GM21360 (cell line): ENCODE measurements around the gene LIMK1.

ENCODE experiments used
- ATAC-seq: cut with Tn5 transposase; IDR thresholded peaks from one replicate; pipeline ENCODE4 v1.9.1; 2021; ENCODE audit warnings: mild to moderate bottlenecking, moderate library complexity; ENCODE audit not compliant: unreplicated experiment

The LIMK1 gene

DNA sequence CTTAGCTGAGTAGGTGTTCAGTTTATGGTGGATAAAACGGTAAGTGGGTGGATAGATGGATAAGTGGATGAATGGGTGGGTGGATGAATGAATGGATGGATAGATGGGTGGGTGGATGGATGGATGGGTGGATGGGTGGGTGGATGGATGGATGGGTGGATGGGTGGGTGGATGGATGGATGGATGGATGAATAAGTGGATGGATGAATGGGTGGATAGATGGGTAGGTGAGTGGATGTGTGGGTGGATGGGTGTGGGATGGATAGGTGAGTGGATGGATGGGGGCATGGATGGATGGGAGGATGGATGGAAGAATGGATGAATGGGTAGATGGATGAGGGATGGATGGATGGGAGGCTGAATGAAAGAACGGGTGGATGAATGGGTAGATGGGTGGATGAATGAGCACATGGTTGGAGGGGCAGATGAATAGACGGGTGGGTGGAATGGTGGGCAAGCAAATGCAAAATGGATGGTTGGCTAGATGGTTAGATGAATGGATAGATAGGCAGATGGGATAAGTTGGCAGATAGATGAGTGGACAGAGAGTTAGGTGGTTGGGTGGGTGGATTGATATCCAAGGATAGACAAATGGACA is 29.9 kb upstream of the LIMK1 start:
- no peak for ATAC-seq

DNA sequence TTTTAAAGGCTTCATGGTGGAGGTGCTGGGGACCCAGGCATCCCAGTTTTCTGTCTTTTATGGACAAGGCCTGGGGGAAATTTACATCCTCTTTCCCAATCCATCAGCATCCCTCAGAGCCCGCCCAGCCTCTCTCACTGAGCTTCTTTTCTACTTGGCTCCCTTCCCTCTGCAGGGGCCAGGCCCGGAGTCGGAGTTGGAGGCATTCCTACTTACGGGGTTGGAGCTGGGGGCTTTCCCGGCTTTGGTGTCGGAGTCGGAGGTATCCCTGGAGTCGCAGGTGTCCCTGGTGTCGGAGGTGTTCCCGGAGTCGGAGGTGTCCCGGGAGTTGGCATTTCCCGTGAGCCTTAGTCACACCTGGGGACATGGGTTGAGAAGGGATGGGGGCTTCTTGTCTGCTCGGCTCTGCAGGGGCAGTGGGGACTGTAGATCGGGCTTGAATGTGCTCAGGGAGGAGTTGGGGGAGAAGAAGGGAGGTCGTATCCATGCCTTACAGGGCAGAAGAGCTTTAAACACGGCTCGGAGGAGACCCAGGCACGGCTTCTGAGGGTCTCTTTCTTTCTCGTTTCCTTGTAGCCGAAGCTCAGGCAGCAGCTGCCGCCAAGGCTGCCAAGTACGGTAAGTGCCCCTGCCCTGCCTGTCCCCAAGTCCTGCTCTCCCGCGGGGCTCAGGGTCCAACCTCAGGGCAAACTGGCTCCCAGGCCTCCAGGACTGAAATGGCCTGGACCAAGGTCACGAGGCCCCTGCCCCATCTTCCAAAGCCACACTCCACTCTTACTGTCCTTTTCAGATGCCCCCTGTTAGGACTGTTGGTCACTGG is 27.3 kb upstream of the LIMK1 start:
- ATAC-seq: no peak

DNA sequence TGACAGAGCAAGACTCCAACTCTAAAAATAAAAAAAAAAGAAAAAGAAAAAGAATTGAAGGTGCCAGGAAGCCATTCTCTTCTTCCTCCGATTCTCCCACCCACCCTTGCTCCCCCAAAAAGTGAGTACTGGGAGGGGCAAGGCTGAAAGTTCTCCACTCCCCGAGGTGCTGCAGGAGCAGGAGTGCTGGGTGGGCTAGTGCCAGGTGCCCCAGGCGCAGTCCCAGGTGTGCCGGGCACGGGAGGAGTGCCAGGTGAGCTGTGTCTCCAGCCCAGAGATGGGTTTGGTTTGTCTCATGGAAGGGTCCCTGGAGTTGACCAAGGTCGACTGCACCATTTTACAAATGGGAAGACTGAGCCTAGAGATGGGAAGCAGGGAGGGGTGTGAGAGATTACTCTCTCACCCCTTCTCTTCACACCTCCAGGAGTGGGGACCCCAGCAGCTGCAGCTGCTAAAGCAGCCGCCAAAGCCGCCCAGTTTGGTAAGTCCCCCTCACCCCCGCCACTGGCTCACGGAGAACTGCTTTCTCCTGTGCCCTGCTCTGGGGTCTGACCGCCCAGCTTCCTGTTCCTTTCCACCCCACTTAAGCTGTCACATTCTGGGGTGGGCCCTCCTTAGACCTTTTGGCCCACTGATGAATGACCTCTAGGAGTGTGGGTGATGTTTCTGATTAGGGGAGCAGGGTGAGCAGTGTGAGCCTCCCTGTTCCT is 26.2 kb upstream of the LIMK1 start:
- no peak for ATAC-seq

DNA sequence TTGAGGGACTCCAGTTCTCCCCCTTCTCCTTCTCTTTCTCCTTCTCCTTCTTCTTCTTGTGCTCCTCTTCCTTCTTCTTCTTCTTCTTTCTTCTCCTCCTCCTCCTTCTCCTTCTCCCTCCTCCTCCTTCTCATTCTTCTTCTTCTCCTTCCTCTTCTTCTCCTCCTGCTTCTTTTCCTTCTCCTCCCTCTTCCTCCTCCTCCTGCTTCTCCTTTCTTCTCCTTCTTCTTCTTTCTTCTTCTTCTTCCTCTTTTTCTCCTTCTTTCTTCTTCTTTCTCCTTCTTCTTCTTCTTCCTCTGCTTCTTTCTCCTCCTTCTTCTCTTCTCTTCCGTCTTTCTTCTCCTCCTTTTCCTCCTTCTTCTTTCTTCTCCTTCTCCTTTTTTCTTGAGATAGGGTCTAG is 25.6 kb upstream of the LIMK1 start:
- ATAC-seq: no peak

DNA sequence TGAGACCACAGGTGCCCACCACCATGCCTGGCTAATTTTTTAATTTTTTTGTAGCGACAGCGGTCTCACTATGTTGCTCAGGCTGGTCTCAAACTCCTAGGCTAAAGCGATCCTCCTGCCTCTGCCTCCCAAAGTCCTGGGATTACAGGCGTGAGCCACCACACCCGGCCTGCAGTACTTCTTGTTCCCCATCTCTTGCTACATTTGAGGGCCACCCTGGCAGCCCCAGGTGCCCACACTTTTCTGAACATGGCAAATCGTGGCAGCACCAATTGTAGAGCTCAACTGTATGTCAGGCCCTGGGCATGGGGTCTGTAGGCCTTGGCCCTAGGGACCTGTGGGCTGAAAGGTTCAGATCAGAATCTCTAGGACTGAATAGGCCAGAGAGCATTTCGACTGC is 25.1 kb upstream of the LIMK1 start:
- no peak for ATAC-seq

DNA sequence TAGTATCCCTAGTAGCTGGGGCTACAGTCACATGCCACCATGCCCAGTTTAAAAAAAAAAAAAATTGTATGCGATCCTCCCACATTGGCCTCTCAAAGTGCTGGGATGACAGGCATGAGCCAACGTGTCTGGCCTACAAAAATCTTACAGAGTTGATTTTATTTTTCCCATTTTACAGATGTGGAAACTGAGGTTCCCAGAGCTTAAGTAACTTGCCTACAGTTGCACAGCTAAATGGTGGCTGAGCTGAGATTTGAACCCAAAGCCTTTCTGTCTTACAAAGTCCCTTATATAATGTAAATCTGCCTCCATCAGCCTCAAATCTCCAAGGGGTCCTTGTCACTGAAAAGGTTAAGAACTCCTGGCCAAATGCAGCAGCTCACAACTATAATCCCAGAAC is 24.6 kb upstream of the LIMK1 start:
- no peak for ATAC-seq

DNA sequence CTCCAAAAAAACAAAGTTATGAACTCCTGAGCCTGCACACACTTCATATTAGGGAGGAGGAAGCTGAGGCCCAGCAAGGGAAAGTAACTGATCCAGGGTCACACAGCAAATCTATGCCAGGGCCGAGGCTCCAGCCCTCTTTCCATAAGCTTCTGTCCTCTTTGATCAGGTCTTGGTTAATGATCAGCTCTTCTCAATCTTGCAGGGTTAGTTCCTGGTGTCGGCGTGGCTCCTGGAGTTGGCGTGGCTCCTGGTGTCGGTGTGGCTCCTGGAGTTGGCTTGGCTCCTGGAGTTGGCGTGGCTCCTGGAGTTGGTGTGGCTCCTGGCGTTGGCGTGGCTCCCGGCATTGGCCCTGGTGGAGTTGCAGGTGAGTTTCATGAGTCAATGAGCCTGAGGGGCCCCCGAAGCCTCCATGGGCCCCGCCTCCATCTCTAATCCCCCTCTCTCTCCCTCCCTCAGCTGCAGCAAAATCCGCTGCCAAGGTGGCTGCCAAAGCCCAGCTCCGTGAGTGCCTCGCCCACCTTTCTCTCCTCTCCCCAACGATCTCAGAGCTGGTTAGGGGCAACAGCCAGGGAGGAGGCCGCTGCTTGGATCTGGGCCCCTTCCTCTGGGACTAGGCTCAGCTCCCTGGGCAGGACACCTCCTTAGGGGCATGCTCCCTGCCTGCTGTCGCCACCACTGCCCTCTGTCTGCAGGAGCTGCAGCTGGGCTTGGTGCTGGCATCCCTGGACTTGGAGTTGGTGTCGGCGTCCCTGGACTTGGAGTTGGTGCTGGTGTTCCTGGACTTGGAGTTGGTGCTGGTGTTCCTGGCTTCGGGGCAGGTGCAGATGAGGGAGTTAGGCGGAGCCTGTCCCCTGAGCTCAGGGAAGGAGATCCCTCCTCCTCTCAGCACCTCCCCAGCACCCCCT is 23.7 kb upstream of the LIMK1 start:
- no peak for ATAC-seq

DNA sequence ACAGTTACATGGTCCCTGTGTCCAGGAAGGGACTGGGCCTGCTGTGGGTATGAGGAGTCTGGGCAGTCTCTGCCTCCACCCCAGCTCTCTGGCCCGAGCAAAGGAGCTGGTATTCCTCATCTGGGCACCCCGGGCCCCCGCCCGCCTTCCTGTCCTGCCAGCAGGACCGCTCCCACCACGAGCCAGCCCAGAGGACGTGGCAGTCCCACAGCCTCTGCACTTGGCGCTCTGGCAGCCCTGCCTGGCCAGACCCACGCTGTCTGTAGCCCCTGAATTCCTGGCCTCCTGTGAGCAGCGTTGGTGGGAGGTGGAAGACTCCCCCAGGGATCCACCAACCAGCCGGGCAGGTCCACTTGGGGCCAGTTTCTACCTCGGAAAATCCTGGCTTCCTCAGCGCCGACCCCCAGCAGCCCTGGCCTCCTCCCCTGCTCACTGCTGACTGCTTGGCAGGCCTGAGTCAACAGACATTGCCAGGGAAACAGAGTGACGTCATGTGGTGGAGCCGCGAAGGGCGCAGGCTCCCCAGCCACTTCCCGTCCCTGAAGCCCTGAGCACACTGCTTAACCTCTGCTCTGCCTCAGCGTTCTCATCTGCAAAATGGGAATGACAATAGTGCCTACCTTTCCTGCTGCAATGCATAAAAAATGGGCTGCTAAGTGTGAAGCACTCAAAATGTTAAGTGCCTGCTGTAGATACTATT is 21.6 kb upstream of the LIMK1 start:
- no peak for ATAC-seq

DNA sequence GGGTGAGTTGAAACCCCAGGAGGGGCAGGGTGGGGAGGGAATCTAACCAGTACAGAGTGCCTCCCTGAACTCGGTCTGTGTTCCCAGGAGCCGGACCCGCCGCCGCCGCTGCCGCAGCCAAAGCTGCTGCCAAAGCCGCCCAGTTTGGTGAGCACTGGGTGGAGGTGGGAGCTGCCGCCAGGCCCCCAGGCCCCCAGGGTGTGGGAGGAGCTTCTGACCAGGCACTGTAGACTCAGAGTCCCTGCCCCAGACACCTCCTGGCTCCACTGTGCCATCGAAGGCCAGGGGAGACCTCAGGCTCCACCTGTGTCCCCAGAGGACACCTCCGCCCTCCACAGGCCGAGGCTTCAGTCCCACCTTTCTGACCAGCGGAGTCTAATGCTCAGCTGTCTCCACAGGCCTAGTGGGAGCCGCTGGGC is 20.4 kb upstream of the LIMK1 start:
- no peak for ATAC-seq

DNA sequence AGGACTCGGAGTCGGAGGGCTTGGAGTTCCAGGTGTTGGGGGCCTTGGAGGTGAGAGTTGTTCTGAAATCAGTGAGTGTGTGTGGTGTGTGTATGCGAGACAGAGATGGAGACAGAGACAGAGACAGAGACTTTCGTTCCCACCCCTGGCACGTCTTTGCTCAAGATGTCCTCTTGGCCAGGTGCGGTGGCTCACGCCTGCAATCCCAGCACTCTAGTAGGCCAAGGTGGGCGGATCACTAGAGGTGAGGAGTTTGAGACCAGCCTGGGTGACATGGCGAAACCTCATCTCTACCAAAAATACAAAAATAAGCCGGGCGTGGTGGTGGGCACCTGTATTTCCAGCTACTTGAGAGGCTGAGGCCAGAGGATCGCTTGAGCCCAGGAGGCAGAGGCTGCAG is 20.0 kb upstream of the LIMK1 start:
- no peak for ATAC-seq

DNA sequence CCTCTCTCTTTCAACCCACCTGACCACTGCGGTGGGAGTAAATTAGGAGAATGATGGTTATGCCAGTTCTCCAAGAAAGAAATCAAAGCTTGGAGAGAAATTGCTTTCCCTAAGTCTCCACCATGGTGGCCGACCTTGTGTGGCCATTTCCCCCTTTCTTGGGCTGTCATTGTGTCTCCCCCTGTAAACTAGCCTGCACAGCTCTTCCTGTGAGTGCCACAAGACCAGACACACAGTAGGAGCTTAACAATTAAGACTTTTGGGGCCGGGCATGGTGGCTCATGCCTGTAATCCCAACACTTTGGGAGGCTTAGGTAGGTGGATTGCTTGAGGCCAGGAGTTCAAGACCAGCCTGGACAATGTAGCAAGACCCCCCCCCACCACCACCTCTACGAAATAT is 18.9 kb upstream of the LIMK1 start:
- ATAC-seq: no peak

DNA sequence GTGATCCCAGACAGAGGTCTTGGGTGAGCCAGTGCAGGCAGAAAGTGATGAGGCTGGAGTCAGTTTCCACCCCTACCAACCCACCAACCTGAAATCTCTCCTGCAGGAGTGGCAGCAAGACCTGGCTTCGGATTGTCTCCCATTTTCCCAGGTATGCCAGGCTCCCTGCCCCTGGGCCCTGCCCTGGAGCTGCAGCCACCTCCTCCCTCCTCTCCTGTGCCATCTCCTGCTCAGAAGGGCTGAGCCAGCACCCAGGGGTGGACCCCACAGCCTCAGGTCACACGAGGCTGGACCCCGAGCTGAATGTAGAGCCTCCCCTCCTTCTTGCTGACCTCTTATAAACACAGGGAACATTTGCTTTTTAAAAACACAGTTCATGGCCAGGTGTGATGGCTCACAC is 17.0 kb upstream of the LIMK1 start:
- ATAC-seq: no peak

DNA sequence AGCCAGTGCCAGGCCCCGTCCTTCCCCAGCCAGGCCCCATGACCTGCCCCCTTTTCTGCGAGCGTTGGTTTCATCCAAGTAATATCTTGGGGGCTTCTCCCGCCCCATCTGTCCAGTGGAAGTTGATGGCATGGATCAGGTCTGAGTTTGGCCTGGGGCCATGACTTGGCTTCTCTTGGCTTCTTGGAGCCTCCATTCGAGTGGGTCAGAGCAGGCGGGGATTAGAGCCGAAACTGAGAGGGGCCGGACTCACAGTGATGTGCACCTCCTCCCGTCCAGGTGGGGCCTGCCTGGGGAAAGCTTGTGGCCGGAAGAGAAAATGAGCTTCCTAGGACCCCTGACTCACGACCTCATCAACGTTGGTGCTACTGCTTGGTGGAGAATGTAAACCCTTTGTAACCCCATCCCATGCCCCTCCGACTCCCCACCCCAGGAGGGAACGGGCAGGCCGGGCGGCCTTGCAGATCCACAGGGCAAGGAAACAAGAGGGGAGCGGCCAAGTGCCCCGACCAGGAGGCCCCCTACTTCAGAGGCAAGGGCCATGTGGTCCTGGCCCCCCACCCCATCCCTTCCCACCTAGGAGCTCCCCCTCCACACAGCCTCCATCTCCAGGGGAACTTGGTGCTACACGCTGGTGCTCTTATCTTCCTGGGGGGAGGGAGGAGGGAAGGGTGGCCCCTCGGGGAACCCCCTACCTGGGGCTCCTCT is 15.1 kb upstream of the LIMK1 start:
- no peak for ATAC-seq

DNA sequence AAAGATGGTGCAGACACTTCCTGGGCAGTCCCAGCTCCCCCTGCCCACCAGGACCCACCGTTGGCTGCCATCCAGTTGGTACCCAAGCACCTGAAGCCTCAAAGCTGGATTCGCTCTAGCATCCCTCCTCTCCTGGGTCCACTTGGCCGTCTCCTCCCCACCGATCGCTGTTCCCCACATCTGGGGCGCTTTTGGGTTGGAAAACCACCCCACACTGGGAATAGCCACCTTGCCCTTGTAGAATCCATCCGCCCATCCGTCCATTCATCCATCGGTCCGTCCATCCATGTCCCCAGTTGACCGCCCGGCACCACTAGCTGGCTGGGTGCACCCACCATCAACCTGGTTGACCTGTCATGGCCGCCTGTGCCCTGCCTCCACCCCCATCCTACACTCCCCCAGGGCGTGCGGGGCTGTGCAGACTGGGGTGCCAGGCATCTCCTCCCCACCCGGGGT is 14.5 kb upstream of the LIMK1 start:
- ATAC-seq: no peak

DNA sequence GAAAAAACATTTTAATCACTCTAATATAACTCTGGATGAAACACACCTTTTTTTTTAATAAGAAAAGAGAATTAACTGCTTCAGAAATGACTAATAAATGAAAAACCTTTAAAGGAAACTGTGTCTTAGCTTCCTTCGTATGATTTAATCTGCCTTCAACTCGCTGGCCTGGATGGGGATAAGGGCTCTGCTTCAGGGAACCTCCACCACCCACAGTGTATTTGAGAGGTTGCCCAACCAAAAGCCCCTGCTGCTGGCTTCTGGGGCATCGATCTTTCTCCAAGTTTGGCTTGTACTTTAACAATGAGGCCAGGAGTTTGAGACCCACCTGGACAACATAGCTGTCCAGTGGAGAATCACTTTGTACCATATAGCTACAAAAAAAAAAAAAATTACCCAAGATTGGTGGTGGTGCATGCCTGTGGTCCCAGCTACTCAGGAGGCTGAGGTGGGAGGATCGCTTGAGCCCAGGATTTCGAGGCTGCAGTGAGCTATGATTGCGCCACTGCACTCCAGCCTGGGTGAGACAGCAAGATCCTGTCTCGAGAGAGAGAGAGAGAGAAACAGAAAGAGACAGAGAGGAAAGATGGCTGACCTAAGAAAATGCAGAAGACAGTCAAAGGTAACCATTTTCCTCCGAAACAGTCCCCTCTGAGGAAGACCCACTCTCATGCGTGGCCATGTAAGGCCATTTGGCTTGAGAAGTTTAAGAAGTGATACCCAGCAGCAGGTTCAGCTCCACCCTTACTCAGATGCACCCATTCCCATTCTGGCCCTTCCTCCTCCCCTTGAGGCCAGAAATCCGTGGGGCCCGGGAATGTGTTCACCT is 13.6 kb upstream of the LIMK1 start:
- no peak for ATAC-seq

DNA sequence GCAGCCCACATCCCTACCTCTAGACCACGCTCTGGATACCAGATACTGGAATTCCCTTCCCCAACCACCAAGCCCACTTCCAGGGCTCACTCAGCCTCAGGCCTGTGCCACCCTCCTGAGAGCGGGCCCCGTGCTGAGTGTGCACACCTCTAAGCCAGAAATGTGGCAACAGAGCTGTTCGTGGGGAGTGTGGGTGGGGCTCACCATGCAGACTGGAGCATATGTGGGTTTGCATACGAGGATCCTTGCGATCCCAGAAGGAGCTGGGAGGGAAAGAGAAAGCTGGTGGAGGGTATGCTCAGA is 13.0 kb upstream of the LIMK1 start:
- ATAC-seq: no peak

DNA sequence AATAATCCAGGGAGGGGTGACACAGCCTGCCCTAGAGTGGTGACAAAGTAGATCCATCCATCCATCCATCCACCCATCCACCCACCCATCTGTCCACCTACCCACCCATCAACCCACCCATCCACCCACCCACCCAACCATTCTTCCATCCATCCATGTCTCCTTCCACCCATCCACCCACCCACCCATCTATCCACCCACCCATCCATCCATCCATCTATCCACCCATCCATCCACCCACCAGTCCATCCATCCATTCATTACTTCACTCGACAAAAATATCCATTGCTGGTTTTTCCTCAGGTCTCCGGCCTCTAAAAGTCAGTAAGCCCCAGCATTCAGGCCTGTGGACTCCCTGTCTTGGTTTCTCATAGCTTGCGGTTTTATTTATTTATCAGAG is 12.5 kb upstream of the LIMK1 start:
- ATAC-seq: no peak

DNA sequence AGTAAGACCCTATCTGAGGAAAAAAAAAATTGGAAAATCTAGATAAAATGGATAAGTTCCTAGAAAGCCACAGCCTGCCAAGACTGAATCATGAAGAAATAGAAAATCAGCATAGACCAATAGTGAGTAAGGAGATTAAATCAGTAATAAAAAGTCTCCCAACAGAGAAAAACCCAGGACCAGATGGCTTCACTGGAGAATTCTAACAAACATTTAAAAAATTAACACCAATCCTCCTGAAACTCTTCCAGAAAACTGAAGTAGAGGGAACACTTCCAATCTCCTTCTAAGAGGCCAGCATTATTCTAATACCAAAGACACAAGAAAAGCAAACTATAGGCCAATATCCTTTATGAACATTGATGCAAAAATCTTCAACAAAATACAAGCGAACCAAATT is 8.8 kb upstream of the LIMK1 start:
- no peak for ATAC-seq

DNA sequence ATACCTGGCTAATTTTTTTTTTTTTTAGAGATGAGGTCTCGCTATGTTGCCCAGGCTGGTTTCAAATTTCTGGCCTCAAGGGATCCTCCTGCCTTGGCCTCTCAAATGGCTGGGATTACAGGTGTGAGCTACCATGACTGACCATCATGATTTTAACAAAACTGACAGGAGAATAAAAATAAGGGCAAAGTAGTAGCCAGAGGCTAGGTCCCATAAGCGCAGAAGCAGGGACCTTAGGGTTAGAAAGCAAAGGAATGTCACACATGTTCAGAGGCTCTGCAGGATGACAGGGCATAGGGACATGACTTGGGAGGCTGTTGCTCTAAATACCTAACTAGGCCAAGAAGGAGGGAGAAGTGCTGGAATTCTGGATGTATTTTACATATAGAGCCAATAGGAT is 5.1 kb upstream of the LIMK1 start:
- ATAC-seq: no peak
